HG03039 (cell line): ENCODE results near the gene ABCC8.

Experiments used
- ATAC-seq: cut with Tn5 transposase; IDR thresholded peaks from one replicate; pipeline ENCODE4 v1.9.1; 2021; ENCODE audit warnings: mild to moderate bottlenecking, moderate library complexity; ENCODE audit not compliant: unreplicated experiment

ABCC8 gene

GRCh38 chr11:17476317-17477083, at the start of gene ABCC8:
Gene ABCC8 (minus strand): TSS chr11:17476845. CDS start chr11:17476776, 69 bp downstream.
- no peak for ATAC-seq

DNA sequence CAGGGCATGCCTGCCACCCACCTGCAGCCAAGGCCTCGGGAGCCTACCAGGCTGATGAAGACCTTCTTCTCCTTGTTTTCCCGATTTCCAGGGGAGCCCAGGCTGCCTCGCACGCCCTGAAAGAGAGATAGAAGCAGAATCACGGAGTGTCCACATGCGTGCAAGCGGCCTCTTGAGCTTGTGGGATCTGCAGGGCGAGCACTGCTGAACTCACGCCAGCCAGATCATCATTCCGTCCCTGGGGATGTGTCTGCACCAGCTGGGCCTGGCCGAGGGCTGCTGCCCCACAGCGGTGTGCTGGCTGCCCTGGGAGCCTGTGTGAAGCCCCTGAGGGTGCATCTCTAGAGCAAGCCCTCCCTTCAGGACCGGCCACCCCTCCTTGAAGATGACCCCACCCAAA, 49.7 kb upstream of the ABCC8 start:
- ATAC-seq: no peak

GRCh38 chr11:17525570-17525969, 48.9 kb upstream of the ABCC8 start:
- ATAC-seq: no peak

DNA sequence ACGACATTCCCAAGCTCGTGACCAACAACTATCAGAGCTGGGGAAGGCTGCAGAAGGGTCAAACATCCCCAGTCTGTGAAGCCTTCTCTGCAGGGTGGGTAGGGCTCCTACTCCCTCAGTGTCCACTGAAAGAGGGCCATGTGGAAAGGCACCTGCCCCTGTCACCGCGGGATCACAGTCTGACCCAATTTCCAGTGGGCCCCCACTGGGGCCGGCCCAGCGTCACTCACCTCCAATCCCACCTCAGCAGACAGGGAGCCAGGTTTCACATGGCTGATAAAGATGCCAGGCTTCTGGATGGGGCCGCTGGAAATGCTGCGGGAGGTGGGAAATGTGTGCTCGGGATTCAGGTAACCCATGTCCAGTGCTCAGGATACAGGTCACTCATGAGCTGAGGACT, 47.6 kb upstream of the ABCC8 start:
- no peak for ATAC-seq

DNA sequence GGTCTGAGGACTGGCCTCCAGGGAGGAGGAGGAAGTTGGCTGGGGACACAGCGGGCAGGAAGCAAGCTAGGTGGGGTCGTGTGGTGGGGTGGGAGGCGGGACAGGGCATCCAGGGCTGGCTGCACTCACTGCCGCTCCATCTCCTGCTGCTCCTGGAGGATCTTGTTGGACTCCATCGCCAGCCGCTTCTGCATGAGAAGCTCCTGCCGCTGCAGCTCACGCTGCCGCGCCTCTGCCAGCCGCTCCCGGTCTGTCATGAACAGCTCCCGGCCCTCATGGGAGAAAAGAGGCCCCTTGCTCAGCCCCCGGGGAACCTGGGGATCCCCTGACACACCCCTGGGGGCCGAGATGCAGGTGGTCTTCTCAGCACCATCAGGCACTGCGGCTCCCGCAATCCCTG, 46.0 kb upstream of the ABCC8 start:
- ATAC-seq: no peak

DNA sequence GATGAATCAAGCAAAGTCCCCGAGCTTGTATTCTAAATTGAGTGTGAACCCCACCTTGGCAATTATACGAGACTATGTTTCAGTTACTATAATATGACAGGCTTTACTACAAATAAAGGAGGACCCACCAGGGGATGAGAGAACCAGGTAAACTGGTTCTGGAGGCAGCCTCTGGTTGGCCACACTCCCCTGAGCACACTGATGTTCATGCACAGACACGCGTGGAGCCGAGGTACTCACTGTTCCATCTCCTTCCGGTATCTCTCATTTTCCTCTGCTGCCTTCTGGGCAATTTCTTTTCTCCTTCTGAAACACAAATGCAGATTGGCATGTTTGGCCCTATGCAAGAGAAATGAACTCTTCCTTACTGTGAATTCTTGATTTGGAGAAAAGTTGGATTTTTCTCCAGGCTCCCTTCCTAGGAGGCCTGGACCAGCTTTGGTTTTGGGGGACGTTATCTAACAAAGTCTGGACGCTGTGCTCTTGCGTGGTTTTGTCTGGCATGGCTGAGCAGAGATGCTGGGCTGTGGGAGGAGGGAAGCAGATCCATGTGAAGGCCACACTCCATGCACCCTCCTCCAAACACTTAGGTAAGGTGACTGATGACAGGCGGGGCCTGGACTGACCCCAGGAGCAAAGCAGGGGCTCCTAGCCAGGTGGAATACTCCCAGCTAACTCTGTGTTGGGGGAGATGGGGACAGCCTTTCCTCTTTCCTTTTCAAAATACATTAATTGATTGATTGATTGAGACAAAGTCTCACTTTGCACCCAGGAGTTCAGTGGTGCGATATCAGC, 44.7 kb upstream of the ABCC8 start:
- no peak for ATAC-seq

- no peak for ATAC-seq
Observed at GRCh38 chr11:17519061-17519885, 42.6 kb upstream of the ABCC8 start.

GRCh38 chr11:17518366-17518765, 41.7 kb upstream of the ABCC8 start:
- no peak for ATAC-seq

GRCh38 chr11:17517186-17517585, 40.5 kb upstream of the ABCC8 start:
- ATAC-seq: no peak

GRCh38 chr11:17516551-17517150, 40.0 kb upstream of the ABCC8 start:
- ATAC-seq: no peak

DNA sequence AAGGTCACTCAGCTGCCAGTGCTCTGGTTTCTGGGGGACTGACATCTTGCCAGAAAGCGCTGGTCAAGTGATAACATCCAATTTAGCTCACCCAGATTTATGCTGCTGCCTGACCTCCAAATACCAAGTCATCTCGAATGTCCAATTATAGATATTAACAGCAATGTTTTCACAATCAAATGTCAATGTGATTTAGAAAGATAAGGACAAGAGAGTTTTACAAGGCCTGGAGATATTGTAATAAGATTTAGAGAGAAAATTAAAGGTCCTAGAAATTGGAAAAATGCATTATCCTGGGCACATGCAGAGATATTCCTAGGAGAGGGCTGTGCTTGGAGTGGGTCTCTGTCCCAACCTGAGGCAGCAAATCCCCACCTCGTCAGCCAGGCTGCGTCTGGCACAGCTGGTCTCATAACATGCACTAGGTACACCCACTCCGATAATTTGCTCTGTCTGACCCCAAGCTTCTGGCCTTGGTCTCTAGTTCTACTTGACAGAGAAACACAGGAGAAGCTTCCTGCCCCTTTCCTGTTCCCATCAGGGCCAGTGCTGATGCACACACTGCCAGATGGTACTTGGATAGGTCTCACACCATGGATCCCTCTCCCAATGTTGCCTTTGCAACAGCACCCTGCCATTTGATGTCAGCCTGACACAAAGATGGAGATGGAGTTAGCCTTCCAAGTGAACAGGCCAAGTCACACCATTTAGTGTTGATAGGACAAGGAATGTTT, 39.0 kb upstream of the ABCC8 start:
- no peak for ATAC-seq

- ATAC-seq: no peak
Observed at GRCh38 chr11:17514476-17514875, 37.8 kb upstream of the ABCC8 start.

DNA sequence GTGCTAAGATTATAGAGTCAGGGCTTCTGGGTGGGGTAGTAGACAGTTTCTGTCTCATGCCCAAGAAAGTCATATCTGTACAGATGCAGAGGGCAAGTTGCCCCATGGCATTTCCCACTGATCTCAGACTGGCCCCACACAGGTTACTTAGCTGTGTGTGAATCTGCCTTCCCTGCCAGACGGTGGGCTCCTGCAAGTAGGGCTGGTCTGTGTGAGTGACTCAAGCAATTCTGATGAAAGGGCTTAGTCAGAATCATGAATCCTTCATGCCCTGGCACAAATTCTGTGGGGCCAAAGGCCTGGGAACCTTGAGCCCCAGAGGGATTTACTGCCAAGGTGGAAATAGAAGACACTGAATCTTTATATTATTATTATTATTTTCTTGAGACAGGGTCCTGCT, 37.2 kb upstream of the ABCC8 start:
- ATAC-seq: no peak

- ATAC-seq: no peak
Observed at GRCh38 chr11:17512101-17512500, 35.5 kb upstream of the ABCC8 start.

DNA sequence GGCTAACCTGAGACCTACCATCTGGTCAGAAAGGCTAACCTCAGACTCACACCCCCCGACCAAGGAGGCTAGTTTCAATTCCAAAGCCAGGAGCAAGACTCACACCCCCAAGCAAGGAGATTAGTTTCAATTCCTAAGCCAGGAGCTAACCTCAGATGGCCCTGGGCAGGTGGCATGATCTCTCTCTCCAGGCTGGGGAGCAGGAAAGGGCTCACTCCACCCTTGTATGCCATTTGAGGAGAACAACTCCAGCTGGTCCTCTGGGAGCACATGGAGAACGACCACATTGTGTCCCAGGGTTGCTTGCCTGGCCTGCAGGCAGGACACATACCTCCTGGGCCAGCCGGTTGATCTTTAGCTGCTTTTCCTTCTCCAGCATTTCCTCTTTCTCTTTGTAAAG, 34.9 kb upstream of the ABCC8 start:
- no peak for ATAC-seq

GRCh38 chr11:17510507-17511206, 34.0 kb upstream of the ABCC8 start:
- no peak for ATAC-seq

DNA sequence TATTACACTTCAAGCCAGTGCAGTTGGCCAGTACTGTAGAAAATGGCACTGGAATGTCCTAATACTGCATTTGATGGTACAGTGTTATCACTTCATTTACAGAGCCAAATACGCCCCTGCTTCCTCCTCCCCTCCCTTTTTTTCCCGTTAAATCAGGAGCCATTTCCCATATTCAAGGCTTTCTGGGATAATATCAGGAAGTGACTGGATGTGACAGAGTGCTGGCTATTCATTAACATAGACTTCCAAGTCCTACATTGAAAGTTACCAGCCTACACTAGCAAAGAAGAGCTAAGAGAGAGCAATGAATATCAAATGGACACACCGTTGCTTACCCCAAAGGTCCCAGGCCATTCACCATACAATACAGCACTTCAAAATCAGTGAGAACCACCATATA, 32.1 kb upstream of the ABCC8 start:
- ATAC-seq: no peak

DNA sequence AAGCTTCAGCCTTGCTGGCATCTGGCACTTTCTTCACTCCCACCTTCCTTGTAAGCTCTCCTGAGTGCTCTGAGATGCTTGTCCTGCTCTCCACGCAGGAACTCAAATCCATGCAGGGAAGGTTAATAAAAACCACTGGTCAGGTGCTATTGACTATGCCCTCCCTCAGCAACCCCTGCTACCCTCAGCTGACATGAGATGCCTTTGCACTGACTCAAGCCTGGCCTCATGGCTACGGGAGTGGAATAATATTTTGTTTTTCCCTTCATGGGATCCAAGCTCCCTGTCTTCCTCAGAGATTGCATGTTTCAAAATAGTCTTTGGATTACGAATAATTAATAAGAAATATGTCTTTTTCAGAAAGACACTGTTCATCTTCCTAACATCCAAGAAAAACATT, 31.7 kb upstream of the ABCC8 start:
- no peak for ATAC-seq

DNA sequence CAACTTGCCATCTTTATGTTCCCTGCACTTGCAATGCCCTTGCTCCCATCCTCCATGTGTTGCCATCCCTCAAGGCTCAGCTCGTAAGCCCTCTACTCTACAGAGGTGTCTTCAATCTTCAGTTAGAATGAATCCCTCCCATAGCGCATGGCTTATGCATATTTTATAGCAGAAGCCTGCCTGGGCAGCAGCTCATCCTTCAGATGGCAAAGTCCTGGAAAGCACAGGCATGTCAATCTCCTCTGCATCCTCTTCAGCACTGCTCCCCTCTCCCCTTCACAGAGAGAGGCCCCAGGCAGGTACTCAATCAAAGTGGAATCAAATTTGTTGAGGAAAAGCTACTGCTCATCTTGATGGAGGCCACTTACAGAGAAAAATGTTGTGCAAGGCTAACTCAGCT, 31.1 kb upstream of the ABCC8 start:
- ATAC-seq: no peak

DNA sequence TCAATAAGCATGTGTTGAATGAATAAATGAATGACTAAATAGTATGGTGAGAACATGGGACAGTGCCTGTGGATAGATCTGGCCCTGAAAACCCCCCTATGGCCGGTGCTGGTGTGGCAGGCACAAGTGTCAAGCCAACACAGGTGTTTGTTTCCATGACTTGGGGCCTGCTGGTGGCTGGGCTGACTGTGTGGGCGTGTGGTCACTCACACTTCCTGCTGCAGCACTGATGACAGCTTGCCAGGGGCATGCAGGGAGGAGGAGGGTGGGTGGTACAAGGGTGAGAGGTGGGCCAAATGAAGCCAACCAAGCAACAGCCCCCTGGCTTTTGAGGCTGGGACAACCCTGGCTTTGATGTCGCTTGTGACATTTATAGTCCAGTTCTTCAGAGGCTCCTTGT, 30.3 kb upstream of the ABCC8 start:
- no peak for ATAC-seq
